ENCODE data around the gene DNAH10. TPM values are rescaled to one million over a fixed set of nuclear protein-coding genes. Genes with fewer than 3 reads are reported as not detected.

Gene DNAH10
- total RNA-seq, 1 donor from 2014 or later = not detected

DNA sequence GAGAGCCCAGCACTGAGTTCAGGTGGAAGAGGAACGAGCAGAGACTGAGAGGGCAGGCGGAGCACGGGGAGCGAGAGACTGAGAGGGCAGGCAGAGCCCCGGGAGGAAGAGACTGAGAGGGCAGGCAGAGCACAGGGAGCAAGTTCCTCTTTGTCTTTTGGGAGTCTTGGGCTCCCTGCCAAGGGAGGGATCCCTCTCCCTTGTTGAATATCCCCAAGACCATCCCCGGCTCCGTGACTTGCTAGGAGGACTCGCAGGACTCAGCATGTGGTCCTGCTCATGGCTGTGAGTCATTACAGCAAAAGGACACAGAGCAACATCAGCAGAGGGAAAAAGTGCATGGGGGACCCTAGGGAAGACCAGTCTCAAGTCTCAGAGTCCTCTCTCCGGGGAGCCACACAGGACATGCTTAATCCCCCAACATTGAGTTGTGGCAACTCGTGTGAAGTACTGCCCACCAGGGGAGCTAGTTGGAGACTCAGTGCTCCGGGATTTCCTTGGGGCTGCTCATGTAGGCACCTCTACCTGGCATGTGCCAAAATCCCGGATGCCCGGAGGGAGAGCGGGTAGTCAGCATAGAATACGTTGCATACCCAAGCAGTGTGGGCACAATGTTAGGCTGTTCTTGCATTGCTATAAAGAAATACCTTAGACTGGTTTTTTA, 129.5 kb downstream of the DNAH10 start:
- H3K4me1 ChIP-seq = no peaks in the 10 kb centered on the region
- no peak for DNase-seq (ENCODE audit: low spot score in 2 of 2)
- H3K27me3 ChIP-seq = no peaks in the 10 kb centered on the region
- H3K9me3 ChIP-seq = no peaks in the 10 kb centered on the region
- TF ChIP-seq, protein P1, sequence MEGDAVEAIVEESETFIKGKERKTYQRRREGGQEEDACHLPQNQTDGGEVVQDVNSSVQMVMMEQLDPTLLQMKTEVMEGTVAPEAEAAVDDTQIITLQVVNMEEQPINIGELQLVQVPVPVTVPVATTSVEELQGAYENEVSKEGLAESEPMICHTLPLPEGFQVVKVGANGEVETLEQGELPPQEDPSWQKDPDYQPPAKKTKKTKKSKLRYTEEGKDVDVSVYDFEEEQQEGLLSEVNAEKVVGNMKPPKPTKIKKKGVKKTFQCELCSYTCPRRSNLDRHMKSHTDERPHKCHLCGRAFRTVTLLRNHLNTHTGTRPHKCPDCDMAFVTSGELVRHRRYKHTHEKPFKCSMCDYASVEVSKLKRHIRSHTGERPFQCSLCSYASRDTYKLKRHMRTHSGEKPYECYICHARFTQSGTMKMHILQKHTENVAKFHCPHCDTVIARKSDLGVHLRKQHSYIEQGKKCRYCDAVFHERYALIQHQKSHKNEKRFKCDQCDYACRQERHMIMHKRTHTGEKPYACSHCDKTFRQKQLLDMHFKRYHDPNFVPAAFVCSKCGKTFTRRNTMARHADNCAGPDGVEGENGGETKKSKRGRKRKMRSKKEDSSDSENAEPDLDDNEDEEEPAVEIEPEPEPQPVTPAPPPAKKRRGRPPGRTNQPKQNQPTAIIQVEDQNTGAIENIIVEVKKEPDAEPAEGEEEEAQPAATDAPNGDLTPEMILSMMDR (IDR thresholded peaks at IDR 0.05) = no peak
- H3K36me3 ChIP-seq = no peaks in the 10 kb centered on the region
- no peak overlapping the region for H3K4me3 ChIP-seq
- intact Hi-C loops (cut with DNase I) = no loop called here
- no peak overlapping the region for H3K27ac ChIP-seq

DNA sequence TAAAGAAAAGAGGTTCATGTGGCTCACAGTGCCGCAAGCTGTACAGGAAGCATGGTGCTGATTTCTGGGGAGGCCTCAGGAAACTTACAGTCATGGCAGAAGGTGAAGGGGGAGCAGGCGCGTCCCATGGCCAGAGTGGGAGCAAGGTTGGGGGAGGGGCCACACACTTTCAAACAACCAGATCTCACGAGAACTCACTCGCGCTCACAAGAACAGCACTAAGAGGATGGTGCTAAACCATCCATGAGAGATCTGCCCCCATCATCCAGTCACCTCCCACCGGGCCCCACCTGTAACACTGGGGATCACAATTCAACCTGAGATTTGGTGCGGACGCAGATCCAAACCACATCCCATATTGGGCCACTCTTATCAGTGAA, 130.1 kb downstream of the DNAH10 start:
- no peaks in the 10 kb centered on the region for H3K4me1 ChIP-seq
- no peak overlapping the region for H3K27ac ChIP-seq
- no peak overlapping the region for H3K4me3 ChIP-seq
- TF ChIP-seq, protein P1 (IDR thresholded peaks at IDR 0.05) = no peak
- intact Hi-C loops (cut with DNase I) = no loop called here
- no peaks in the 10 kb centered on the region for H3K9me3 ChIP-seq
- no peaks in the 10 kb centered on the region for H3K27me3 ChIP-seq
- no peaks in the 10 kb centered on the region for H3K36me3 ChIP-seq
- DNase-seq (ENCODE audit: low spot score in 2 of 2) = no peak

DNA sequence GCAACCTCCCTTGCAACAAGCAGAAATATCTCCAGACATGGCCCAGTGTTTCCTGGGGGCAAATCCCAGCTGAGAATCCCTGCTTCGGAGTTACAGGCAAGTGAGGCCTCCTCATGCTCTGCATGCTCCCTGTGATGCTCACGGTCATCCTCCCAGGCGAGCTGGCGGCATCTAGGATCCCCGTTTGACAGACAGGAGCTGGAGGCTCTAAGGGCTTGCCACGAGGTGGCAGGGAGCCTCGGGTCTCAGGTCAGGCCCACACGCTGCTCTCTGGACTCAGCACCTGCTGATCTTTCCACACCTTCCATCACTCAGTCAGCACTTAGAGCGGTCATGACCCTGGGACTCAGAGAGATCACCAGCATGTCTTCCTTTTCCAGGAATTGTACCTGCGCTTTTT, 130.8 kb downstream of the DNAH10 start:
- no peak for DNase-seq (ENCODE audit: low spot score in 2 of 2)

DNA sequence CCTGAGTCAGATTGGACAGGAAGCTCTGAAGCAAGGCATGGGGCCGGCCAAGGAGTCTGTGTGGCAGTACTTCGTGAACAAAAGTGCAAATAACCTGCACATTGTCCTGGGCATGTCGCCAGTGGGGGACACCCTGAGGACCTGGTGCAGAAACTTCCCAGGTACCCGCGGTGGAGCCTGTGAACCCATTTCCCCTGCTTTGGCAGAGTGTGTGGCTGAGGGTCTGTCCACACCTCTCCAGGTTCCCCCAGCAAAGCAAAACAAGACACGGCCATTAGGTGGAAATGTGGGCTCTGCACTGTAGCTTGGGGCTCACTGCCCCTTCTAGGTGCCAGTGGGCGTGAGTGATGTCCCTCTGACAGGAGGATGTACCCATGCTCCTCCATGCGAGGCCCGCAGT, 131.2 kb downstream of the DNAH10 start:
- H3K27me3 ChIP-seq = no peaks in the 10 kb centered on the region
- TF ChIP-seq, protein P1 (IDR thresholded peaks at IDR 0.05) = no peak
- no peaks in the 10 kb centered on the region for H3K36me3 ChIP-seq
- DNase-seq (ENCODE audit: low spot score in 2 of 2) = no peak
- H3K4me1 ChIP-seq = no peaks in the 10 kb centered on the region
- no peak overlapping the region for H3K4me3 ChIP-seq
- no peak overlapping the region for H3K27ac ChIP-seq
- intact Hi-C loops (cut with DNase I) = no loop called here
- H3K9me3 ChIP-seq = no peaks in the 10 kb centered on the region

More for the DNA sequence above, 130.8 kb downstream of the DNAH10 start:
- H3K27ac ChIP-seq = no peak overlapping the region
- no peaks in the 10 kb centered on the region for H3K9me3 ChIP-seq
- no peaks in the 10 kb centered on the region for H3K27me3 ChIP-seq
- intact Hi-C loops (cut with DNase I) = no loop called here
- TF ChIP-seq, protein P1 (IDR thresholded peaks at IDR 0.05) = no peak
- no peaks in the 10 kb centered on the region for H3K36me3 ChIP-seq
- H3K4me3 ChIP-seq = no peak overlapping the region
- H3K4me1 ChIP-seq = no peaks in the 10 kb centered on the region

DNA sequence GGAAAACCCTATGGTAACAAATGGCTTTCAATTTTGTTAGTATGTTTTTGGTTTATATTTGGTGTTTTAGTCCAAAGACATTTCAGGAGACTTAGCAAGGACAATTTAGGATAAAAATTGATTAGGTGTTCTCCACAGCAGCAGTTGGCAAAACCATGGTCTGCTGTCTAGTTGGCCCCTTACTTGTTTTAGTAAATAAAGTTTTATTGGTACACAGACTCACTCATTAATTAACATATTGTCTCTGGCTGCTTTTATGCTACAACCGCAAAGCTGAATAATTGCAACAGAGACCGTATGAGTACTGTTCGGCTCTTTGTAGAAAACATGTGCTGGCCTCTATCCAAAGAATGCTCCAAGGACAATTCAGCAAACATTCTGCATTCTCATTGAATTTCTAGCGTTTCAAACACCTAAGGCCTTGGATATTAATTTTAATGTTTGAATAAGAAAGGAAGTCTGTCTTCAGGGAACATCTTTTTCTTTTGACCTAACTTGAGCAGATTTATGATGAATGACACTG, 132.8 kb downstream of the DNAH10 start:
- no peaks in the 10 kb centered on the region for H3K27me3 ChIP-seq
- no peak for DNase-seq (ENCODE audit: low spot score in 2 of 2)
- H3K36me3 ChIP-seq = no peaks in the 10 kb centered on the region
- H3K4me1 ChIP-seq = no peaks in the 10 kb centered on the region
- TF ChIP-seq, protein P1 (IDR thresholded peaks at IDR 0.05) = no peak
- H3K4me3 ChIP-seq = no peak overlapping the region
- intact Hi-C loops (cut with DNase I) = no loop called here
- H3K27ac ChIP-seq = no peak overlapping the region
- H3K9me3 ChIP-seq = no peaks in the 10 kb centered on the region
